Endothelial cell of umbilical vein (primary cell): ENCODE measurements around the gene CCDC85C.

Experiments used
- EZH2 ChIP-seq: IDR thresholded peaks from 2 replicates; pipeline ENCODE4 v1.6.1; 2012; ENCODE audit warnings: borderline replicate concordance, low read depth, mild to moderate bottlenecking, moderate library complexity, low read length, inconsistent platforms; ENCODE audit not compliant: severe bottlenecking
- FOS ChIP-seq: IDR thresholded peaks from 2 replicates; pipeline ENCODE4 v1.6.1; 2011; ENCODE audit warnings: mild to moderate bottlenecking, low read length, moderate library complexity, borderline replicate concordance; ENCODE audit not compliant: insufficient read depth
- GATA2 ChIP-seq: IDR thresholded peaks from 2 replicates; pipeline ENCODE4 v1.7.0; 2011; ENCODE audit warnings: low read depth, mild to moderate bottlenecking, moderate library complexity, mixed read lengths, low read length; ENCODE audit not compliant: insufficient read length, insufficient read depth
- JUN ChIP-seq: IDR thresholded peaks from 2 replicates; pipeline ENCODE4 v1.6.1; 2011; ENCODE audit warnings: borderline replicate concordance, low read depth; ENCODE audit not compliant: insufficient read length, insufficient read depth
- MYC ChIP-seq: IDR thresholded peaks from one replicate; pipeline ENCODE4 v1.6.1; 2011; ENCODE audit warnings: mild to moderate bottlenecking, low read depth, low read length
- POLR2A ChIP-seq: IDR thresholded peaks from 2 replicates; pipeline ENCODE4 v1.6.1; 2012; ENCODE audit warnings: low read depth, mild to moderate bottlenecking, control low read depth, low read length
- TF ChIP-seq, protein P1 (sequence below), 2 donors: IDR thresholded peaks; 1 replicate in 1 of 2; 2 replicates in 1 of 2; pipeline ENCODE4 v1.5.1; 2011; ENCODE audit warnings: low read length in 2 of 2, mild to moderate bottlenecking in 2 of 2, moderate library complexity in 2 of 2, control low read depth in 1 of 2, inconsistent platforms in 1 of 2, low read depth in 1 of 2; ENCODE audit not compliant: insufficient read depth in 1 of 2; ENCODE audit errors: extremely low read depth in 1 of 2

DNA sequence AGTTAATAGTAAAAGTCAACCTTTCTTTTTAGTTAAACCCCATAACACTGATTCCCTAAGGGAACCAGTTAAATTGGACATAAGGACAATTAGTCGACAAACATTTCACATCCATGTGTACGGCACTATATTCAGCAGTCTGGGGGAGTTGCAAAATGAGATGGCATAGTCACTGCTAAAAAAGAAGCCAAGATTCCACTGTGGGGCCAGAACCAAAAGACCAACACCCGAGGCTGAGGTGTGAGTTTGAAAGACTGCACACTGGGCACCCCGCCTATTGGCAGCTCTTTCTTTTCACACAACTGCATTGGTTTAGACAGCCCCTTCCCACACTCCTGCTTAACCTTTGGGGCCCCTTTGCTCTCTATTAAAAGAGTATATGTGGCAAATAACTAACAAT, 140.0 kb downstream of the CCDC85C start:
- no peak for TF ChIP-seq FOS
- TF ChIP-seq, protein P1, sequence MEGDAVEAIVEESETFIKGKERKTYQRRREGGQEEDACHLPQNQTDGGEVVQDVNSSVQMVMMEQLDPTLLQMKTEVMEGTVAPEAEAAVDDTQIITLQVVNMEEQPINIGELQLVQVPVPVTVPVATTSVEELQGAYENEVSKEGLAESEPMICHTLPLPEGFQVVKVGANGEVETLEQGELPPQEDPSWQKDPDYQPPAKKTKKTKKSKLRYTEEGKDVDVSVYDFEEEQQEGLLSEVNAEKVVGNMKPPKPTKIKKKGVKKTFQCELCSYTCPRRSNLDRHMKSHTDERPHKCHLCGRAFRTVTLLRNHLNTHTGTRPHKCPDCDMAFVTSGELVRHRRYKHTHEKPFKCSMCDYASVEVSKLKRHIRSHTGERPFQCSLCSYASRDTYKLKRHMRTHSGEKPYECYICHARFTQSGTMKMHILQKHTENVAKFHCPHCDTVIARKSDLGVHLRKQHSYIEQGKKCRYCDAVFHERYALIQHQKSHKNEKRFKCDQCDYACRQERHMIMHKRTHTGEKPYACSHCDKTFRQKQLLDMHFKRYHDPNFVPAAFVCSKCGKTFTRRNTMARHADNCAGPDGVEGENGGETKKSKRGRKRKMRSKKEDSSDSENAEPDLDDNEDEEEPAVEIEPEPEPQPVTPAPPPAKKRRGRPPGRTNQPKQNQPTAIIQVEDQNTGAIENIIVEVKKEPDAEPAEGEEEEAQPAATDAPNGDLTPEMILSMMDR (IDR thresholded peaks at IDR 0.05; ENCODE audit: extremely low read depth in 1 of 2, insufficient read depth in 1 of 2, low read depth in 1 of 2, low read length in 2 of 2) = no peak
- TF ChIP-seq EZH2 = no peak
- no peak for TF ChIP-seq GATA2
- no peak for TF ChIP-seq POLR2A
- TF ChIP-seq JUN = no peak
- no peak for TF ChIP-seq MYC
